HepG2 (cell line): ENCODE results near the gene CCDC201. TPM values are rescaled to one million over a fixed set of nuclear protein-coding genes. Genes with fewer than 3 reads are reported as not detected.

Experiments used
- DNMT3B ChIP-seq: conservative IDR thresholded peaks from 2 replicates; pipeline ENCODE4 v1.6.1; 2016; ENCODE audit warnings: missing biosample characterization, control low read depth
- HNRNPH1 ChIP-seq: fragments of 200-400 bp; formaldehyde crosslinking; optimal IDR thresholded peaks from 2 replicates; pipeline ENCODE3; 2017; ENCODE audit warnings: mild to moderate bottlenecking, low read depth, low read length
- JARID2 ChIP-seq: sonication (generic); formaldehyde crosslinking; IDR thresholded peaks from 2 replicates; pipeline ENCODE4 v1.8.1; 2023; ENCODE audit warnings: missing genetic modification reagents, inconsistent platforms; ENCODE audit not compliant: insufficient replicate concordance
- KLF12 ChIP-seq: sonication (generic); formaldehyde crosslinking; IDR thresholded peaks from 2 replicates; pipeline ENCODE4 v1.4.0; 2020; ENCODE audit warnings: missing genetic modification reagents, borderline replicate concordance
- MIER3 ChIP-seq: IDR thresholded peaks from 2 replicates; pipeline ENCODE4 v1.6.1; 2016; ENCODE audit warnings: missing compliant biosample characterization, borderline replicate concordance
- NFE2 ChIP-seq: sonication (generic); formaldehyde crosslinking; IDR thresholded peaks from 2 replicates; pipeline ENCODE4 v1.4.0; 2020; ENCODE audit warnings: missing genetic modification reagents
- PREB ChIP-seq: sonication (generic); formaldehyde crosslinking; IDR thresholded peaks from 2 replicates; pipeline ENCODE4 v1.4.0; 2020; ENCODE audit warnings: missing genetic modification reagents
- RAD51 ChIP-seq: fragments of 450-650 bp; IDR thresholded peaks from 2 replicates; pipeline ENCODE4 v1.6.1; 2016; ENCODE audit warnings: borderline replicate concordance
- TBX3 ChIP-seq: fragments of 450-650 bp; IDR thresholded peaks from 2 replicates; pipeline ENCODE4 v1.6.1; 2017; ENCODE audit warnings: antibody characterized with exemption, mild to moderate bottlenecking, inconsistent platforms, borderline replicate concordance
- ZBTB21 ChIP-seq: sonication (generic); formaldehyde crosslinking; IDR thresholded peaks from 2 replicates; pipeline ENCODE4 v1.4.0; 2020; ENCODE audit warnings: missing genetic modification reagents
- ZFY ChIP-seq: sonication (generic); formaldehyde crosslinking; IDR thresholded peaks from 2 replicates; pipeline ENCODE4 v1.4.0; 2020; ENCODE audit warnings: missing genetic modification reagents
- ZNF101 ChIP-seq: sonication (generic); formaldehyde crosslinking; IDR thresholded peaks from 2 replicates; pipeline ENCODE4 v1.4.0; 2020; ENCODE audit warnings: mild to moderate bottlenecking, low read depth, missing genetic modification reagents, borderline replicate concordance
- ZNF121 ChIP-seq: sonication (generic); formaldehyde crosslinking; IDR thresholded peaks from 2 replicates; pipeline ENCODE4 v1.5.0; 2020; ENCODE audit warnings: mild to moderate bottlenecking, missing genetic modification reagents
- ZNF180 ChIP-seq: sonication (generic); formaldehyde crosslinking; IDR thresholded peaks from 2 replicates; pipeline ENCODE4 v1.4.0; 2020; ENCODE audit warnings: low read depth, missing genetic modification reagents, borderline replicate concordance
- ZNF230 ChIP-seq: sonication (generic); formaldehyde crosslinking; IDR thresholded peaks from 2 replicates; pipeline ENCODE4 v1.4.0; 2020; ENCODE audit warnings: mild to moderate bottlenecking, missing genetic modification reagents
- ZNF329 ChIP-seq: sonication (generic); formaldehyde crosslinking; IDR thresholded peaks from 2 replicates; pipeline ENCODE4 v1.9.0; 2021; ENCODE audit warnings: low read depth, mild to moderate bottlenecking, missing genetic modification reagents
- ZNF503 ChIP-seq: sonication (generic); formaldehyde crosslinking; IDR thresholded peaks from 2 replicates; pipeline ENCODE4 v1.4.0; 2020; ENCODE audit warnings: missing genetic modification reagents
- ZNF615 ChIP-seq: sonication (generic); formaldehyde crosslinking; IDR thresholded peaks from 2 replicates; pipeline ENCODE4 v1.5.0; 2020; ENCODE audit warnings: mild to moderate bottlenecking, missing genetic modification reagents, borderline replicate concordance
- ZNF629 ChIP-seq: sonication (generic); formaldehyde crosslinking; conservative IDR thresholded peaks from 2 replicates; pipeline ENCODE4 v1.5.0; 2020; ENCODE audit warnings: missing genetic modification reagents
- ZNF747 ChIP-seq: sonication (generic); formaldehyde crosslinking; IDR thresholded peaks from 2 replicates; pipeline ENCODE4 v1.8.1; 2023; ENCODE audit warnings: missing genetic modification reagents, mild to moderate bottlenecking, borderline replicate concordance
- ZNF784 ChIP-seq: sonication (generic); formaldehyde crosslinking; IDR thresholded peaks from 2 replicates; pipeline ENCODE4 v1.5.1; 2020; ENCODE audit warnings: missing genetic modification reagents, mild to moderate bottlenecking, borderline replicate concordance
- ZNF83 ChIP-seq: sonication (generic); formaldehyde crosslinking; IDR thresholded peaks from 2 replicates; pipeline ENCODE4 v1.4.0; 2020; ENCODE audit warnings: missing genetic modification reagents, mild to moderate bottlenecking, borderline replicate concordance
- polyA plus RNA-seq, 8 experiments: library from polyadenylated mRNA; depleted of rRNA in 3 of 8; stranded (reverse) in 7 of 8; unstranded in 1 of 8; fragments of >200 nt; fragmentation: Illumina TruSeq in 4 of 8; extraction: Trizol in 4 of 8; gene quantifications; 2 replicates each; pipeline versions ENCODE4 v1.2.1 to v1.2.3, GENCODE V29; 2011 to 2016; ENCODE audit warnings: low read depth in 4 of 8, missing spikeins in 1 of 8, mixed read lengths in 1 of 8; ENCODE audit not compliant: insufficient read depth in 1 of 8
- total RNA-seq, 5 experiments: library from RNA; depleted of rRNA; stranded (reverse); fragments of >200 nt; fragmentation: Illumina TruSeq; extraction: Trizol; gene quantifications; 2 replicates each; pipeline ENCODE4 v1.2.3, GENCODE V29; 2016; ENCODE audit warnings: low read depth in 1 of 5
- TF ChIP-seq, protein P1 (sequence below): IDR thresholded peaks from 2 replicates; pipeline ENCODE4 v1.6.1; 2016; ENCODE audit warnings: low read depth

Gene CCDC201
- total and polyA plus RNA-seq, 2 of the 13 experiments (the other 11 are each of a cell fraction or from before 2014, with no cell fraction given): 0.92 TPM; not detected in 1

- TF ChIP-seq ZNF83 (no peak), KLF12 (CRISPR knock-in tag) (0 out of 2 replicates have a peak, but pooled peaks have one; percentile 39), DNMT3B (no peak; the same call in none of the 2 replicates), ZNF503 (CRISPR knock-in tag) (no peak), ZNF121 (CRISPR knock-in tag) (no peak), ZNF180 (CRISPR knock-in tag) (no peak), ZBTB21 (CRISPR knock-in tag) (no peak), HNRNPH1 (no peak), ZNF615 (no peak), ZNF629 (CRISPR knock-in tag) (no peak), NFE2 (CRISPR knock-in tag) (no peak), RAD51 (no peak), ZNF101 (CRISPR knock-in tag) (no peak), ZFY (CRISPR knock-in tag) (peak; percentile 21; the same call in 1 of the 2 replicates), JARID2 (CRISPR knock-in tag) (no peak), MIER3 (CRISPR knock-in tag) (no peak), PREB (no peak), ZNF230 (no peak), TBX3 (no peak), ZNF329 (CRISPR knock-in tag) (no peak; the same call in 1 of the 2 replicates), ZNF784 (CRISPR knock-in tag) (no peak), ZNF747 (CRISPR knock-in tag) (no peak)
- TF ChIP-seq, protein P1, sequence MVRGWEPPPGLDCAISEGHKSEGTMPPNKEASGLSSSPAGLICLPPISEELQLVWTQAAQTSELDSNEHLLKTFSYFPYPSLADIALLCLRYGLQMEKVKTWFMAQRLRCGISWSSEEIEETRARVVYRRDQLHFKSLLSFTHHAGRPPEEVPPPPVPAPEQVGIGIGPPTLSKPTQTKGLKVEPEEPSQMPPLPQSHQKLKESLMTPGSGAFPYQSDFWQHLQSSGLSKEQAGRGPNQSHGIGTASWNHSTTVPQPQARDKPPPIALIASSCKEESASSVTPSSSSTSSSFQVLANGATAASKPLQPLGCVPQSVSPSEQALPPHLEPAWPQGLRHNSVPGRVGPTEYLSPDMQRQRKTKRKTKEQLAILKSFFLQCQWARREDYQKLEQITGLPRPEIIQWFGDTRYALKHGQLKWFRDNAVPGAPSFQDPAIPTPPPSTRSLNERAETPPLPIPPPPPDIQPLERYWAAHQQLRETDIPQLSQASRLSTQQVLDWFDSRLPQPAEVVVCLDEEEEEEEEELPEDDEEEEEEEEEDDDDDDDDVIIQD (CRISPR knock-in tag): peak; percentile 12; the same call in 1 of the 2 replicates
Observed at GRCh38 chr7:45893374-45893995, 20.6 kb upstream of the CCDC201 start (continued).
